Cortex of kidney (tissue), 1 donor: Measurements from ENCODE around the gene KCNK4.

Source experiments
- DNase-seq: peaks from one replicate; lab custom pipeline; 2025; lab: John Stamatoyannopoulos, UW

Gene KCNK4

GRCh38 chr11:64324692-64325469 lies 33.8 kb downstream of the KCNK4 start:
- DNase-seq, result no peak

DNA sequence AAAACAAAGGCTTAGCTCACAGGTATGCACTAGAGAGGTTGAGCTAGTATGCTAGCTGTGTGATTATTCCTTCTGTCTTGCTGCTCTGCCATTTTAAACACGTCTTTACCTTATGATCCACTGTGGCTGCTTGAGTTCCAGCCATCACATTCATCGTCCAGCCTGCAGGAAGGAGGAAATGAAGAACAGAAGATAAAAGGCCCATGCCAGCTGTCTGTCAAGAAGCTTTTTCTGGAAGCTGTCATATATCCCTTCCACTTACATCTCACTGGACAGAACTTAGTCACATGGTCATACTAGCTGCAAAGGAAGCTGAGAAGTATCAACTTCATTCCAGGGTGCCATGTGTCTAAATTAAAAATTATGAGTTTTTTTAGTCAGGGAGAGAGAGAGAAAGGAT lies 36.3 kb downstream of the KCNK4 start:
- DNase-seq, result no peak

GRCh38 chr11:64327993-64328392 lies 36.9 kb downstream of the KCNK4 start:
- no peak for DNase-seq

DNA sequence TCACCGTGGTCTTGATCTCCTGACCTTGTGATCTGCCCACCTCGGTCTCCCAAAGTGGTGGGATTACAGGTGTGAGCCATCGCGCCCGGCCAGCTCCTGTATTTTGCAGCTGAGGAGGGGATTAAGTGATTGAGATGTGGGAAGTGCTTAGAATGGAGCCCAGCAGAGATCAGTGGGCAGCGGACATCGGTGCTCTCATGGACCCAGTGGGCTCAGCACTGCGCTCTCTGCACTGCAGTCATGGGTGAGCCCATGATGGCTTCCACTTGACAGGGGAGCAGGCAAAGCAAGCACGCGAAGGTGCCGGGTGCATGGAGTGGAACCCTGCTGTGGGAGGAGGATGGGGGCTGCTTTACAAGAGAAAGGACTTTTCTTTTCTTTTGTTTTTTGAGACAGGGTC lies 39.8 kb downstream of the KCNK4 start:
- no peak for DNase-seq

DNA sequence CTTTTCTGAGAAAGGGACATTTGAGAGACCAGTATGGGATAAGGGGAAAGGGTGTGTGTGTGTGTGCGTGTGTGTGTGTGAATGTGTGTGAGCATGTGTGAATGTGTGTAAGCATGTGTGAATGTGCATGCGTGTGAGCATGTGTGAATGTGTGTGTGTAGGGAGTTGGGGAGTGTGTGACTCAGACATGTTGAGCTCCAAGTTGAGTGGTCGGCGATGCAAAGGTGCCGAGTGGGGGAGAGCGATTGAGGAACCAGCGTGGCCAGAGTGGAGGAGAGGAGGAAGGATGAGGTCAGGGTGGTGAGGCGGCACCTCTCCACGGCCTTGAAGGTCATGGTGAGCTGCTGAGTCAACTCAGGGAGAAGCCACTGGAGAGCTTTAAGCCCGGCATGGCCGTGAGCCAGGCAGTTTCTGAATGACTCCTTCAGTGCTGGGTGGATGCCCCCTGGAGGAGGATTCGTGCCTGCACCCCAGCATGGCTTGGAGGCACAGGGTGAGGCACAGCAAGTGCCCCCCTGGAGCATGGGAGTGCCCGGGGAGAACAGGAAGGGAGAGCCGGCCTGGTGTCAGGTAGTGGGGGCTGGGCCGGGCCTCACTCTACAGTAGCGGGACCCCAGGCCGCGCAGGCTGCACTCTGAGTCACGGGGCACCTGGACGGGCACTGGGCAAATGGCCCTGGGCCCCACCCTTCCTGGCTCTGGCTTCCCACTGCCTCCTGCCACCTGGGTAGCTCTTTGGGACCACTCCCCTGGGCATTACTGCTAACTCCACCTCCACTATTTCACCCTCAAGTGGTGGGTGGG lies 40.7 kb downstream of the KCNK4 start:
- DNase-seq, result no peak

- DNase-seq, result no peak
Observed at GRCh38 chr11:64333556-64333955, 42.5 kb downstream of the KCNK4 start.

DNA sequence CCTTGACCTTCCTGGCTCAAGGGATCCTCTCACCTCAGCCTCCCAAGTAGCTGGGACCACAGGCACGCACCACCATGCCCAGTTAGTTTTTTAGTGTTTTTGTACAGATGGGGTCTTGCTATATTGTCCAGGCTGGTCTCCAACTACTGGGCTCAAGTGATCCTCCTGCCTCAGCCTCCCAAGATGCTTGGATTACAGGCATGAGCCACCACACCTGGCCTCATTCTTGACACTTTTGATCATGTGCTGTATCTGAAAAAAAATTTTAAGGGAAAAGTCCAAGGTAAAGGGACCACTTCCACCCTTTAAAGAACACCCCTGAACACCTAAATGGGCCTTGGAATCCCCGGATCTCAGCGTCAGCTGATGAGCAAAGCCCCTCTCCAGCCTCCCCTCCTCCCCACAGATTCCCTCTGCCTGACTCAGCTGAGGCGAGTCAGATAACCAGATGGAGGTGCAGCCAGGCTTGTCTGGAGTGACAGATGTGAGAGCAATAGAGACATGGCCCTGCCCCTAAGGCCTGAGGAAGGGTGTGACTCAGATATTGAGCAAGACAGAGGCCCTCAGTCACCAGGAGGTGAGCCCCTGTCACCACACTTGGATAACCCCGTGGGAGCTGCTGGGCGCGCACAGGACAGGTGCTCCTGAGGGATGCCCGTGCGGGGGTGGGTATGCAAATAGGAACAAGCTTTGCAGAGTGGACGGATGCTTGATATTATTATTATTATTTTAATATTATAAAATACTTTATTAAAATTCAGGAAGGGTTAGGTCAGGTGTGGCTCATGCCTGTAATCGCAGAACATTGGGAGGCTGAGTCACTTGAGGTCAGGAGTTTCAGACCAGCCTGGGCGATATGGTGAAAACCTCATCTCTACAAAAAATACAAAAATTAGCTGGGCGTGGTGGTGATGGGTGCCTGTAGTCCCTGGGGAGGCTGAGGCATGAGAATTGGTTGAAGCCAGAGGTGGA lies 43.9 kb downstream of the KCNK4 start:
- no peak for DNase-seq

GRCh38 chr11:64337538-64338249 lies 46.6 kb downstream of the KCNK4 start:
- no peak for DNase-seq

DNA sequence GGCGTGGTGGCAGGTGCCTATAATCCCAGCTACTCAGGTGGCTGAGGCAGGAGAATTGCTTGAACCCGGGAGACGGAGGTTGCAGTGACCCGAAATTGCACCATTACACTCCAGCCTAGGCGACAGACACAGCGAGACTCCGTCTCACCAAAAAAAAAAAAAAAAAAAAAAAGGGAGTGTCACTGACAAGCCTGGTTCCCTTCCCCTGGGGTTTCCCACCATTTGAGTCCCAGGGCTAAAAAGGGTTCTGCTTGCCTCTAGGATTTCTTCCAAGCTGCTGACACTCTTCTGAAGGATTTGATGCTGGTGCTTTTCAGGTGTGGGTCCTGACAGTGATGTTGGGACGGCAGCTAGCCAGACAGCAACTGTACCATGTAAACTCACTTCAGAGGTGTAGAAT lies 47.6 kb downstream of the KCNK4 start:
- DNase-seq, result no peak

DNA sequence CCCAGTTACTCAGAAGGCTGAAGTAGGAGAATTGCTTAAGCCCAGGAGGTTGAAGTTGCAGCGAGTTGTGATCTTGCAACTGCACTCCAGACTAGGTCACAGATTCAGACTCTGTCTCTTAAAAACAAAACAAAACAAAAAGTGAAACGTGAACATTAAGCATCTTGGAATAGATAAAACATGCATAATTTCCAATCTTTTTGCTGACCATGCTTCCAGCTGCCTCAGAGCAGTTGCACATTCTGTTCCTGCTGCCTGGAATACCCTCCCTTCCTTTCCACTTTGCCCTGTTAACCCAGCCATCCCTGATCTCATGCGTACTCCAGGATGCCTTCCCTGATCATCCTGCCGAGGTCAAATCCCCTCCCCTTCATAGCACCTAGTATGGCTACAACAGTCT lies 48.2 kb downstream of the KCNK4 start:
- DNase-seq, result no peak

- DNase-seq, result no peak
Observed at GRCh38 chr11:64339754-64340408, 48.8 kb downstream of the KCNK4 start, which contains the start of gene CCDC88B. Gene CCDC88B, plus strand, starts transcription at chr11:64340204. Its CDS starts 63 bp downstream, at chr11:64340267.

- no peak for DNase-seq
Observed at GRCh38 chr11:64340671-64341335, 49.7 kb downstream of the KCNK4 start.

DNA sequence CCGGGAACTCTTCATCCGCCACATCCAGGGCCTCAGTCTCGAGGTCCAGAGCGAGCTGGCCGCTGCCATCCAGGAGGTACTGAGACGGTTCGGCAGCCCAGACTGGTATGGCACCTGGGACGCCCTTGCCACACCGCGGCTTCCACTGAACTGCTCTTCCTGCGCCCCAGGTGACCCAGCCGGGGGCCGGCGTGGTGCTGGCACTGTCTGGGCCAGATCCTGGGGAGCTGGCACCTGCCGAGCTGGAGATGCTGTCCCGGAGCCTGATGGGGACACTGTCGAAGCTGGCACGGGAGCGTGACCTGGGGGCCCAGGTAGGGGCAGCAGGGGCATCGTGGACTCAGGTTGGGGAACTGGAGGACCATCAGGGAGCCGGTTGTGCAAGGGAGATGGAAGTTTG lies 50.3 kb downstream of the KCNK4 start:
- DNase-seq, result no peak

- no peak for DNase-seq
Observed at GRCh38 chr11:64341851-64342791, 51.0 kb downstream of the KCNK4 start.

GRCh38 chr11:64342869-64343745 lies 52.0 kb downstream of the KCNK4 start:
- DNase-seq, result no peak

- DNase-seq, result no peak
Observed at GRCh38 chr11:64343767-64344559, 52.9 kb downstream of the KCNK4 start.

DNA sequence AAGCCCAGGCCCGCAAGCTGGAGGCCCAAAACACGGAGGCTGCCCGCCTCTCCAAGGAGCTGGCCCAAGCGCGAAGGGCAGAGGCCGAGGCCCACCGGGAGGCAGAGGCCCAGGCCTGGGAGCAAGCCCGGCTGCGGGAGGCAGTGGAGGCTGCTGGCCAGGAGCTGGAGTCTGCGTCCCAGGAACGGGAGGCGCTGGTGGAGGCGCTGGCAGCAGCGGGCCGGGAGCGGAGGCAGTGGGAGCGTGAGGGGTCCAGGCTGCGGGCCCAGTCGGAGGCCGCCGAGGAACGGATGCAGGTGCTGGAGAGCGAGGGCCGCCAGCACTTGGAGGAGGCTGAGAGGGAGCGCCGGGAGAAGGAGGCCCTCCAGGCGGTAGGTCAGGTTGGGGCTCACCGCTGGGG lies 53.7 kb downstream of the KCNK4 start:
- no peak for DNase-seq
